Prostate gland (tissue), 2 donors: Measurements from ENCODE around the gene GTF2A1L. TPM values are rescaled to one million over a fixed set of nuclear protein-coding genes. Genes with fewer than 3 reads are reported as not detected.
"Not testable (repeated sequence)": the region's sequence is repeated elsewhere in the genome, so short reads cannot be mapped to it uniquely, and the experiment has no call there.

Experiments
- DNase-seq: peaks from one replicate; pipeline ENCODE4 v3.0.0-alpha.2; 2019; ENCODE audit warnings: low spot score
- H3K27ac ChIP-seq, 2 donors: fragments of 200-600 bp; sonication (generic); 2 replicates each; pipeline ENCODE4 v1.5.1; 2017 to 2019
- H3K27me3 ChIP-seq: fragments of 200-600 bp; sonication (generic); replicated peaks from 2 replicates; pipeline ENCODE4 v1.5.1; 2019; ENCODE audit not compliant: insufficient read depth
- H3K36me3 ChIP-seq, 2 donors: fragments of 200-600 bp; sonication (generic); 1 replicate in 1 of 2; 2 replicates in 1 of 2; pipeline versions ENCODE4 v1.5.1 to v1.8.1; 2017 to 2019
- H3K4me1 ChIP-seq: fragments of 200-600 bp; sonication (generic); replicated peaks from 2 replicates; pipeline ENCODE4 v1.5.1; 2019
- H3K4me3 ChIP-seq, 2 donors: fragments of 200-600 bp; sonication (generic); 2 replicates each; pipeline ENCODE4 v1.5.1; 2017 to 2019
- H3K9me3 ChIP-seq: fragments of 200-600 bp; sonication (generic); 2 replicates; pipeline ENCODE4 v1.5.1; 2017
- POLR2A ChIP-seq: fragments of 450-650 bp; IDR thresholded peaks from one replicate; pipeline ENCODE4 v1.6.1; 2016; ENCODE audit warnings: antibody characterized with exemption, mild to moderate bottlenecking
- POLR2AphosphoS5 ChIP-seq: sonication (generic); formaldehyde crosslinking; IDR thresholded peaks from one replicate; pipeline ENCODE4 v1.6.1; 2017; ENCODE audit warnings: antibody characterized with exemption
- WGBS: methylation state at CpG from one replicate; pipeline ENCODE4 v1.1.5; 2018; 5-methylcytosine and 5-hydroxymethylcytosine counted together
- intact Hi-C: fragments of 100-400 bp; cut with DNase I; formaldehyde crosslinking; loops from one replicate; pipeline ENCODE4 v1.14.2; 2022
- total RNA-seq, 2 donors: library from RNA; depleted of rRNA; stranded (reverse); fragments of >200 nt; gene quantifications; one replicate each; pipeline ENCODE4 v1.1.0, GENCODE V29; 2016
- TF ChIP-seq, protein P1 (sequence below), 4 experiments: fragments of 200-600 bp in 2 of 4; fragments of 450-650 bp in 2 of 4; sonication (generic) in 2 of 4; IDR thresholded peaks; 1 replicate in 3 of 4; 2 replicates in 1 of 4; pipeline ENCODE4 v1.5.1; 2016 to 2019; ENCODE audit warnings: antibody characterized with exemption in 4 of 4, mild to moderate bottlenecking in 2 of 4, moderate library complexity in 2 of 4

Gene GTF2A1L
- total RNA-seq, 2 donors from 2014 or later: 0.68 to 3.6 TPM

DNA sequence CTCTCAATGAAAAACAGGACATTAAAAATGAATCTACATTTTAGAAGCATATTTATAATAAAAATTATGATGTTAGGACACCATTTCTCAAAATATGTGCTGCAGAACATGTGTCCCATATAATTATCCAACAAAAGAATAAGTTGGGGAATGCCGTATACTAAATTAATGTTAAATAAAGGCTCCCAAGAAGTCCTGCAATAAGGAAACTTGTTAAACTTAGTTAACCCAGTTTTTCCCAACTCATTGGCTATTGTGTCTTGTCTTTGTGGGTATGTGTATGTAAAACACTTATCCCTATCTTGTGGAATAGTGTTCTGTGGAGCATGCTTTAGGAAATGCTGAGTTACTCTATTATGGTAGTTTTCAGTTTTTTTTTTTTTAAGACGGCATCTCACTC lies 25.6 kb upstream of the GTF2A1L start:
- H3K4me3 ChIP-seq: no peak overlapping the region
- intact Hi-C loops: no loop called here
- TF ChIP-seq POLR2AphosphoS5 (no peak), POLR2A (no peak)
- TF ChIP-seq, protein P1, sequence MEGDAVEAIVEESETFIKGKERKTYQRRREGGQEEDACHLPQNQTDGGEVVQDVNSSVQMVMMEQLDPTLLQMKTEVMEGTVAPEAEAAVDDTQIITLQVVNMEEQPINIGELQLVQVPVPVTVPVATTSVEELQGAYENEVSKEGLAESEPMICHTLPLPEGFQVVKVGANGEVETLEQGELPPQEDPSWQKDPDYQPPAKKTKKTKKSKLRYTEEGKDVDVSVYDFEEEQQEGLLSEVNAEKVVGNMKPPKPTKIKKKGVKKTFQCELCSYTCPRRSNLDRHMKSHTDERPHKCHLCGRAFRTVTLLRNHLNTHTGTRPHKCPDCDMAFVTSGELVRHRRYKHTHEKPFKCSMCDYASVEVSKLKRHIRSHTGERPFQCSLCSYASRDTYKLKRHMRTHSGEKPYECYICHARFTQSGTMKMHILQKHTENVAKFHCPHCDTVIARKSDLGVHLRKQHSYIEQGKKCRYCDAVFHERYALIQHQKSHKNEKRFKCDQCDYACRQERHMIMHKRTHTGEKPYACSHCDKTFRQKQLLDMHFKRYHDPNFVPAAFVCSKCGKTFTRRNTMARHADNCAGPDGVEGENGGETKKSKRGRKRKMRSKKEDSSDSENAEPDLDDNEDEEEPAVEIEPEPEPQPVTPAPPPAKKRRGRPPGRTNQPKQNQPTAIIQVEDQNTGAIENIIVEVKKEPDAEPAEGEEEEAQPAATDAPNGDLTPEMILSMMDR (IDR thresholded peaks at IDR 0.05): no peak
- H3K36me3 ChIP-seq: no peaks in the 10 kb centered on the region
- no peaks in the 10 kb centered on the region for H3K9me3 ChIP-seq
- WGBS: 93% methylated on average over 2 of the region's 2 CpGs
- H3K27me3 ChIP-seq: no peaks in the 10 kb centered on the region
- DNase-seq: no peak
- no peak overlapping the region for H3K27ac ChIP-seq
- no peaks in the 10 kb centered on the region for H3K4me1 ChIP-seq

DNA sequence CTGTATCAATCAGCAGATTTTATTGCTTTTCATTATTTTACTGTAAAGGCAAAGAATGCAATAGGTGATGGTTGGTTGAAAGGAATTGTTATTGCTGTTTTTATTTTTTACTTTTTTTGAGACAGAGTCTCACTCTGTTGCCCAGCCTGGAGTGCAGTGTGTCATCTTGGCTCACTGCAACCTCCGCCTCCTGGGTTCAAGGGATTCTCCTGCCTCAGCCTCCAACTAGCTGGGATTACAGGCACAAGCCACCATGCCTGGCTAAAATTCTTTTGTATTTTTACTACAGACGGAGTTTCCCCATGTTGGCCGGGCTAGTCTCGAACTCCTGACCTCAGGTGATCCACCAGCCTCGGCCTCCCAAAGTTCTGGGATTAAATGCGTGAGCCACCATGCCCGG lies 20.9 kb upstream of the GTF2A1L start:
- H3K27me3 ChIP-seq, H3K4me1 ChIP-seq, DNase-seq, H3K4me3 ChIP-seq, intact Hi-C loops, H3K36me3 ChIP-seq, H3K9me3 ChIP-seq, H3K27ac ChIP-seq: not testable (repeated sequence)
- 96% methylated on average over 7 of the region's 7 CpGs for WGBS

DNA sequence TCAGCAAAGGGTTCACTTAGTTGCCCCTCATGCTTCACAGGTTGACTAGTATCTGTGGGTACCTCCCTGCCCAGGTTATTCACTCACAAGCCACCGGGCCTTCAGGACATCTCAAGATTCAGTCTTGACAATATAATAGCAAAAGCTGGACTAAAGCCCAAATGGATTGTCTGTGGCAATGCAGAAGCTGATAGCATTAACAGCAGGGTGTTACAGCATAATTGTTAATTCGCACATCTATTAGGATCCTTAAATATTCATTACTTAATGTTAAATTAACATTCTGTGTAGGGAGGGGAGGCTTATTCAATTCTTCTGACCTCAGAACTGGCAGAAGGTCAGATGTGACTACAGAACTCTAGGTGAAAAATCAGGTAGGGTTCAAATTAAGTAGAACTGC lies 20.2 kb upstream of the GTF2A1L start:
- Histone ChIP-seq H3K4me1 (no peaks in the 10 kb centered on the region), H3K9me3 (no peaks in the 10 kb centered on the region), H3K27ac (no peak overlapping the region), H3K27me3 (no peaks in the 10 kb centered on the region), H3K36me3 (no peaks in the 10 kb centered on the region), H3K4me3 (no peak overlapping the region)
- TF ChIP-seq POLR2A (no peak), POLR2AphosphoS5 (no peak)
- TF ChIP-seq, protein P1 (IDR thresholded peaks at IDR 0.05): no peak
- WGBS: 70% methylated on average over 2 of the region's 2 CpGs
- no peak for DNase-seq
- intact Hi-C loops: no loop called here

DNA sequence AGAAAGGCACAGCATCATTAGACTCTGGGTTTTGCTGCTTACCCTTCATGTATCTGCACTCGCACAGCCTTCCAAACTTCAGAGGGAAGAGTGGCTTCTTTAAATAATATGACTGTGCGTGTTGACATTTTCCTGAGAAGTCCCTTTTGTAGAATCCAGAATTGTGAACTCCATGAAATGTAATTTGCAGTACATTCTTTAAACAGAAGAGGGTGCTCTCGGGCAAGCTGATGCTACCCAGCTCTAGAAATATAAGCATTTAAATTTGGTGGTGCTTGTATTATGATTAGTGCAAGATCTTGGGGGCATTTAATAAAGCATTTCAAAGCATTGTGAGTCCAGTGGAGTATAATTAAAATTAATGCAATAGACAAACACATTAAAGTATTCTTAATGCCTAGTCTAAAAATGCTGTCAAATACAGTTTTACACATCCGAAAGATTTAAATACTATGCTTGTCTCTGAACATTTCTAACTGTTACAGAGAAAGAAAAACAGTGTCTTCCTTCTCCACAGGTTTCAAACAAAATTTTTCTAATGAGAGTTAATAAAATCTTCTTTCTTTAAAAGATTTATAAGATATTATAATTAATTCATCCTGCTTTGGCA lies 17.3 kb upstream of the GTF2A1L start:
- no peak overlapping the region for H3K4me3 ChIP-seq
- intact Hi-C loops: no loop called here
- no peak for TF ChIP-seq POLR2AphosphoS5
- TF ChIP-seq, protein P1 (IDR thresholded peaks at IDR 0.05): peak in 3 of 4 experiments; percentile 28 to 57 (median 45)
- WGBS: 49% methylated on average over 4 of the region's 4 CpGs
- H3K4me1 ChIP-seq: no peaks in the 10 kb centered on the region
- H3K9me3 ChIP-seq: no peaks in the 10 kb centered on the region
- no peak overlapping the region for H3K27ac ChIP-seq
- H3K36me3 ChIP-seq: no peaks in the 10 kb centered on the region
- DNase-seq: no peak
- H3K27me3 ChIP-seq: no peaks in the 10 kb centered on the region

DNA sequence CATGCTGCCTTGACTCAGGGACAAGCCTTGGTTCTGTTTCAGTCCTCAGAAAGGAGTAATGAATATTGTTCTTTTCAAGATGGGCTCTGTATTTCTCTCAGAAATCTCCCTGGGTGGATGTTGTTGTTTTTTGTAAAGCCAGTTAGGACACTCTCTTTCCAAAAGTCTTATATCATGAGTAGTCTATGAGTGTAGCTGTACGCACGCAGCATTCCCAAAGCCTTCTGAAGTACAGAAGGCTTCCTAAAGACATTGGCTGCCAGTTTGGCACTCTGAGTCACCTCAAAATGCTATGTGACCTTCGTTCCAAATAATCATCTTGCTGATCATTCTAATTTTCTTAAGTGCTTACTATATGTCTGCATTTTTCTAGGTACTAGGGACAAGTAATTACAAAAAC lies 16.7 kb upstream of the GTF2A1L start:
- Histone ChIP-seq H3K4me1 (no peaks in the 10 kb centered on the region), H3K27ac (no peak overlapping the region), H3K27me3 (no peaks in the 10 kb centered on the region), H3K4me3 (no peak overlapping the region), H3K36me3 (no peaks in the 10 kb centered on the region), H3K9me3 (no peaks in the 10 kb centered on the region)
- no peak for DNase-seq
- TF ChIP-seq POLR2AphosphoS5 (no peak), POLR2A (no peak)
- TF ChIP-seq, protein P1 (IDR thresholded peaks at IDR 0.05): no peak
- intact Hi-C loops: no loop called here
- WGBS: 85% methylated on average over 3 of the region's 3 CpGs
